GM12892 (cell line): ENCODE data around the gene KRT15.

Experiments
- POLR2A ChIP-seq: IDR thresholded peaks from 2 replicates; pipeline ENCODE4 v1.6.1; 2011; ENCODE audit warnings: low read depth, low read length, control low read depth
- POLR2AphosphoS5 ChIP-seq: IDR thresholded peaks from 2 replicates; pipeline ENCODE4 v1.6.1; 2011; ENCODE audit warnings: low read depth, low read length, control low read depth
- TAF1 ChIP-seq: IDR thresholded peaks from 2 replicates; pipeline ENCODE4 v1.6.1; 2011; ENCODE audit warnings: low read depth, mild to moderate bottlenecking, control low read depth, low read length, borderline replicate concordance

- TF ChIP-seq POLR2AphosphoS5 (no peak), POLR2A (no peak), TAF1 (no peak)
Measured at GRCh38 chr17:41540921-41541625, 22.4 kb upstream of the KRT15 start.
